Cerebellar nuclear complex (tissue), 1 donor: ENCODE data around the gene MCF2L.
A peak's percentile ranks its signal among the peaks of the same experiment; 100 is the strongest.

Source experiments
- DNase-seq, 2 experiments: peaks; one replicate each; lab custom pipeline; 2025; lab: John Stamatoyannopoulos, UW

The MCF2L gene

GRCh38 chr13:113033054-113033850 lies 64.2 kb downstream of the MCF2L start:
- DNase-seq: no peak

- peak; percentile 15 to 57 for DNase-seq
Observed at GRCh38 chr13:113034451-113035212, 65.6 kb downstream of the MCF2L start.

GRCh38 chr13:113035213-113035800 lies 66.3 kb downstream of the MCF2L start:
- DNase-seq: no peak

- DNase-seq: no peak
Observed at GRCh38 chr13:113036401-113036800, 67.4 kb downstream of the MCF2L start.

- no peak for DNase-seq
Observed at GRCh38 chr13:113040031-113040430, 71.0 kb downstream of the MCF2L start.

GRCh38 chr13:113040597-113041292 lies 71.7 kb downstream of the MCF2L start:
- DNase-seq: no peak

GRCh38 chr13:113041293-113041690 lies 72.3 kb downstream of the MCF2L start:
- no peak for DNase-seq

- no peak for DNase-seq
Observed at GRCh38 chr13:113041896-113042295, 72.9 kb downstream of the MCF2L start.

GRCh38 chr13:113042456-113042855 lies 73.4 kb downstream of the MCF2L start:
- no peak for DNase-seq

GRCh38 chr13:113043001-113043630 lies 74.1 kb downstream of the MCF2L start:
- no peak for DNase-seq

- no peak for DNase-seq
Observed at GRCh38 chr13:113043931-113044330, 74.9 kb downstream of the MCF2L start.

- peak; percentile 83 to 87 for DNase-seq
Observed at GRCh38 chr13:113044391-113045114, 75.5 kb downstream of the MCF2L start.

GRCh38 chr13:113045251-113046127 lies 76.5 kb downstream of the MCF2L start:
- no peak for DNase-seq

GRCh38 chr13:113046128-113046882 lies 77.3 kb downstream of the MCF2L start:
- DNase-seq: no peak

GRCh38 chr13:113046883-113047244 lies 77.8 kb downstream of the MCF2L start:
- no peak for DNase-seq

- no peak for DNase-seq
Observed at GRCh38 chr13:113047587-113047986, 78.6 kb downstream of the MCF2L start.

- no peak for DNase-seq
Observed at GRCh38 chr13:113048766-113049165, 79.8 kb downstream of the MCF2L start.

- DNase-seq: peak; percentile 38 to 87
Observed at GRCh38 chr13:113049521-113049941, 80.5 kb downstream of the MCF2L start.

GRCh38 chr13:113049981-113050380 lies 81.0 kb downstream of the MCF2L start:
- DNase-seq: no peak
